Activated CD4-positive, alpha-beta T cell treated with anti-CD3 and anti-CD28 coated beads for 48 hours (primary cell): Measurements from ENCODE around the gene C2CD2.
"Not testable (repeated sequence)": the region's sequence is repeated elsewhere in the genome, so short reads cannot be mapped to it uniquely, and the experiment has no call there.

Experiments used
- DNase-seq: peaks from one replicate; pipeline ENCODE4 v3.0.0-alpha.2; 2020

Gene C2CD2

DNA sequence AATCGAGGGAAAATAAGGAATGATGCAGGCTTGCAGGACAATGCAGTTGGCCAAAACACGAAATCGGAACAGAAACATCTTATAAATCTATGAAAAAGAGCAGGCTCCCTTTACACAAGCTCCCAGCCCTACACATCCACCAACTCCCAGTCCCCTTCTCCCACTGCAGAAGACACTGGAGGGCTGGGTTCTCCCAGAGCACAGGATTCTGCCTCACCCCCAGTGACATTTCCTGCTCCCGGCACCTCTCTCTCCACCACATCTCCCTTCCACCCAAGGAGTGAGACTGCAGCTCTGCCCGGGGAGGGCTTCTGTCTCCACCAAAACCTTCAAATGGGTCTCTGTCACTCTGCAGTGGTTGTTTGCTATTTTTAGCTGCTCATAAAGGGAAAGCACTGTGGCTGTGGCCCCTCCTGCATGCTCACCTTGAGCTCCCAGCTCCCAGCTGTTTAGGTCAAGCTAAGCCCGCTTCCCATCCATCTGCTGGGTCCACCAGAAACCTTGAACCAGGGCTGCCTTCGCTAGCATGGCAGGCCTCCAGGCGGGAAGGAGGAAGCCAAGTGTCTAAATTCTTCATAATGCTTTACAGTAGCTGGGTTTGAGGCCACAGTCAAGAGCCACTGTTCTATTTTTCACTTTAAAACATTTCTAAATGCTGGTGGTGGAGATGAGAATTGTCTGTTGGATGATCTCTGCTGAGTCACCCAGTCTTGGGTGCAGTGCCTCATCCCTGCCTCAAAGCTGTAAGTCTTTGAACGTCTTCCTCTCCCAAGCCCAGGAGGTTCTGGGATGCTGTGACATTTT, 3.3 kb upstream of the C2CD2 start:
- DNase-seq, result no peak

- DNase-seq, result no peak
These were observed 1.7 kb upstream of the C2CD2 start for GRCh38 chr21:41955516-41955915.

DNA sequence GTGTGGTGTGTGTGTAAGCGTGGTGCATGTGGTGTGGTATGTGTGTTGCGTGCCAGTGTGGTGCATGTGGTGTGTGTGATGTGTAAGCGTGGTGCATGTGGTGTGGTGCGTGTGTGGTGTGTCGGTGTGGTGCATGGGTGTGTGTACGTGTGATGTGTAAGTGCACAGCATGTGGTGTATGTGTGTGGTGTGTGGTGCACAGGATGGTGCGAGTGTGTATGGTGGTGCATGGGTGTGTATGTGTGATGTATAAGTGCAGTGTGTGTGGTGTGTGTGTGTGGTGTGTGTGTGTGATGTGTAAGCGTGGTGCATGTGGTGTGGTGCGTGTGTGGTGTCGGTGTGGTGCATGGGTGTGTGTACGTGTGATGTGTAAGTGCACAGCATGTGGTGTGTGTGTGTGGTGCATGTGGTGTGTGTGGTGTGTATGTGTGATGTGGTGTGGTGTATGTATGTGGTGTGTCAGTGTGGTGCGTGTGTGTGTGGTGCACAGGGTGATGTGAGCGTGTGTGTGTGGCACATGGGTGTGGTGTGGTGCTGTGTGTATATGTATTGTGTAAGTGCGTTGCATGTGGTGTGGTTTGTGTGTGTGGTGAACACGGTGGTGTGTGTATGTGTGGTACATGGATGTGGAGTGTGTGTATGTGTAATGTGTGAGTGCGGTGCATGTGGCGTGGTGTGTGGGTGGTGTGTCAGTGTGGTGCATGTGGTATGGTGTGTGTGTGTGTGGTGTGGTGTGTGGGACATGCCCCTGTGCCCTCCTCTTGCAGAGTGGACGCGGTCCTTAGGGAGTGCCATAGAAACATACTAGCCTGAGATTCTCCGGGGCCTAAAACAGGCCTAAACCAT, 1.1 kb upstream of the C2CD2 start:
- DNase-seq, result no peak

DNA sequence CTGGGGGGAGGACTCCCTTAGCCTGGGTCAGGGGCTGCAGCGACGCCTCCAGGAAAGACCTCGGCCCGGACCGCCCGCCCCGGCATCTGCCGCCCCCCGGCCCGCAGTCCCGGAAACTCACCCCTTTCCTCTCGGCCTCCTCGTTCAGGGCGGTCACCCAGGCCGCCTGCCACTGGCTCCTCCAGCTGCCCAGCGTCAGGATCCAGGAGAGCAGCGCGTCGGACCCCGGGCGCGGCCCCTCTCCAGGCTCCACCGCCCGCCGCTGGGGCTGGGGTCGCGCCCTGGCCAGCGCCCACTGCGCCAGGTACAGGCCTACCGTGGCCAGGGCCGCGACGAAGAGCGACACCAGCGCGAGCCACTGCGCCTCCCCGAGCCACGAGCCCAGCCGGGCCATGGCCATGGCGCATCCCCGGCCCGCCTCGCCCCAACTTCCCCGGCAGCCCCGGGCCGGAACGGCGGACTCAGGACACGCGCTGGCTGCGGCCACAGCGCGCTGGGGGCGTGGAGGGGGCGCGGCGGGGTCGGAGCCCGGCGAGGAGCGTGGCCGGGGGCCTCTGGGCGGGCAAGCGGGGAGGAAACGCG, 478 bp downstream of the C2CD2 start:
- DNase-seq, result no peak

DNA sequence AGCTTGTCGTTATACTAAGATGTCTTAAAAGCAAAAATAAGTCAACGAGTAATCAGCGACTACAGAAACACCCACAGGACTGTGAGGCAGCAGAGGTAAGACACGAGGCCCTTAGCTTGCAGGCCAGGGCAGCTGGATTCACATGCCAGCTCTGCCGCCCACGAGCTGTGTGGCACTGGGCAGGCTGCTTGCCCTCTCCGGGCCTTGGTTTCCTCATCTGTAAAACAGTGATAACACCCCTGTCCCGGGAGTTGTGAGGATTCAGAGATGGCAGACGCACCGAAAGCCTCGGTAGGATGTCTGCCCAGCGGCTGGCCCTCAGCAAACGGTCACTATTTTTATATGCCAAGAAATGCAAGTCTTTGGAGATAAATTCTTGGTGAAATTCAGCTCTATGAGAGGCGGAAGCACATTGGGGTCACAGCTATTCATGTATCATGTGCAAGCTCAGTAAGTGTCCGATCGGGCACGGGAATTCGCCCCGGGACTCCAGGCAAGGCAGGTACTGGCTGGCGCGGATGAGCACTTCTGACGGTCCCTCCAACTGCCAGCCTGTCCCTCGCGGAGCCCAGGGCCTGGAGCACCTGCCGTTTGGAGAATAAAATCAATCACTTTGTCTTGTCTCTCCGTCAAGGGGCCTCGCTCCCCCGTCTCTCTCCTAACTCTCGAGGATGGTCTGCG, 1.1 kb downstream of the C2CD2 start:
- DNase-seq, result no peak

DNA sequence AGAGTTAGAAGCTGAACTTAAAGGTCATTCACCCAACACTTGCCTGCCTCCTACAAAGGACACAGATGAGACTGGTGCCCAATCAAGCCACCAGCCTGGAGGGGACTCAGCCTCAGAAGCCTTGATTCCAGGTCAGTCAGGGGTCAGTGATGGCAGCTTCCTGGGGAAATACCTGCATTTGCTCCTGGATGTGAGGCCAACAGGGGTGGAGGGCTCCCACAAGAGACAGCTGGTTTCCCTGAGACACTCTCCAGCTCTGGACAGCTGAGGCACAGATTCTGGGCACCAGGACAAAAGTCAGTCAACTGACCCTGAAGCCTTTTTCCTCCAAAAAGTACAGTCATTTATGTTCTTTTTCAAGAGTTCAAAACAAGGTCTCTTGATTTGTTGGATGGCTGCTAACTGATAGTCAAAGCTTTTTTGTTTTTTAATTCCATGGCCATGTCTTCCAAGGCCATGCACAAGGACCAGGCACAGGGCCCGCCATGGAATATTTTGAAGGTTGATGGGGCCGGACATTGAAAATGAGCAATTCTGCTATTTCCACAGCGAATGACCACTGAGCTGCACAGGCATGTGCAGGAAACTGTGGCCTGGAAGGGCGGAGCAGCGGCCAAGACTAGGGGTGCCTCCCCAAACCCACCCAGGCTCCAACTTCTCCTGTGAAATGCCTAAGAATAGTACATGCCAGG, 1.8 kb downstream of the C2CD2 start:
- DNase-seq, result no peak

- no peak for DNase-seq
These were observed 2.9 kb downstream of the C2CD2 start for GRCh38 chr21:41950941-41951351.

DNA sequence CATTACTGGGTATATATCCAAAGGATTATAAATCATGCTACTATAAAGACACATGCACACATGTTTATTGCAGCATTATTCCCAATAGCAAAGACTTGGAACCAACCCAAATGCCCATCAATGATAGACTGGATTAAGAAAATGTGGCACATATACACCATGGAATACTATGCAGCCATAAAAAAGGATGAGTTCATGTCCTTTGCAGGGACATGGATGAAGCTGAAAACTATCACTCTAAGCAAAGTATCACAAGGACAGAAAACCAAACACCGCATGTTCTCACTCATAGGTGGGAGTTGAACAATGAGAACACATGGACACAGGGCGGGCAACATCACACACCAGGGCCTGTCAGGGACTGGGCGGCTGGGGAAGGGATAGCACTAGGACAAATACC, 4.2 kb downstream of the C2CD2 start:
- not testable (repeated sequence) for DNase-seq

DNA sequence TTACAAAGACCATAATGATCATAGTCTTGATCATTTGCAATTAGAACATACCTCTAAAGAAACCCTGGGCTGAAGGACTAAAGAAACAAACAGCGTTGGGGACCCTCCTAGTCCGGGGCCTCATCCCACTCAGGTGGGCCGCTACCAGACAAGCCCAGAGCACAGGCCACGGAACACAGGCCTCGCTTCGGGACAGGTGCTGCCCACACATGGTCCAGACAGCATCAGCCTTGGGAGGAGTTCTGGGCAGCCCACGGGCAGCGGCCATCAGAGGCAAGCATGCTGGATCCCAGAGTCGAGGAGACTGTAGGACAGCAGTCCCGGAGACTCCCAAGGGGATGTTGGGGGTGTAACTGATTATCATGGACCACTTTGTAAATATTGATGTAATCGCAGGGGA, 4.9 kb downstream of the C2CD2 start:
- no peak for DNase-seq

DNA sequence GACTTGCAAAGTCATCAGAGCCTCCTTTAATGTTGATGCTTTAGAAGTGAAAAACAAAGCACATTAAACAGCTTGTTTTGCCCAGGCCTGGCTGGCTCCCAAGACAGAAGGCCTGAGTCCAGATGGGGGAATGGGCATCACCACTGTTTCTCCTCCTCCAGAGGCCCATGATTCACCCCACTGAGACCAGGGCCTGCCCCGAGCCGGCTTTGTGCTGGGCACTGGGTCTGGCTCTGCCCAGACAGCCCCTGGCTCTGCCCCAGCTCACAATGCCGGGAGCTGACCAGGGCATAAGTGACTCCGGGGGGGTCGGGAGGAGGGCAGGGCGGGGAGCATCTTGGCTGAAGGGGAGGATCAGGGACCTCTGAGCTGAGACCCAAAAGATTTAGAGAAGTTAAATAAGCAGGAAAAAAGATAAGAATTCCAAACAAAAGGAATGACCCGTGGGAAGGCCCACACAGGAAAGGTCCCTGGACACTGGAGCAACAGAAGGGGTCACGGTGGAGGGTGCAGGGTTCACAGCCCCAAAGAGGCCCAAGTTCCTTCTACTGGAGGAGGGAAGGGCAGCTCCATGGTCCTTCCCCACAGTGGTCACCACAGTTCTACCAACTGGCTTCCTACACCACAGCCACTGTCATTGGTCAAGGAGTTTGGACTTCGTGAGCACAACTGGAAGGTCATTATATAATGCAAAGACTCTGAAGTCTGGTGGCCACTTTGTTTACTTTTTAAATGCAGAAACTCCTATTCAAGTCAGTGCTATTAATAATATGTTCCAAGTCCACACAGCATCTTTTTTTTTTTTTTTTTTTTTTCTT, 5.5 kb downstream of the C2CD2 start:
- DNase-seq, result no peak

DNA sequence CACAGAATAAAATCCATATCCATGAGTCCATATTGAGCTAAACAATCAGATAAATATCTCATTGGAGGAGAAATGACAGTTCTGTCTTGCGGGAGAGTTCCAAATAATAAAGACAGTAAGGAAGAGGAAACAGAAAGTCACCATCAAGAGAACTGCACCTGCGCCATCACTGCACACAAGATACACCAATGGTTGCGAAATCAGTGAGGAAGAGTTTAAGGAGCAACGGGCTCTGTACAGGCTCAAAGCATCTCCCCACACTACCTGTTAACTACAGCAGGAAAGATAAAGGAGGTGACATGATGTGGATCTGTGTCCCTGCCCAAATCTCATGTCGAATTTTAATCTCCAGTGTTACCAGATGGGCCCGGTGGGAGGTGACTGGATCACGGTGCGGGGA, 7.8 kb downstream of the C2CD2 start:
- no peak for DNase-seq

GRCh38 chr21:41943851-41944250, 10.0 kb downstream of the C2CD2 start:
- DNase-seq, result no peak

- DNase-seq, result no peak
These were observed 11.4 kb downstream of the C2CD2 start for GRCh38 chr21:41942457-41942856.

DNA sequence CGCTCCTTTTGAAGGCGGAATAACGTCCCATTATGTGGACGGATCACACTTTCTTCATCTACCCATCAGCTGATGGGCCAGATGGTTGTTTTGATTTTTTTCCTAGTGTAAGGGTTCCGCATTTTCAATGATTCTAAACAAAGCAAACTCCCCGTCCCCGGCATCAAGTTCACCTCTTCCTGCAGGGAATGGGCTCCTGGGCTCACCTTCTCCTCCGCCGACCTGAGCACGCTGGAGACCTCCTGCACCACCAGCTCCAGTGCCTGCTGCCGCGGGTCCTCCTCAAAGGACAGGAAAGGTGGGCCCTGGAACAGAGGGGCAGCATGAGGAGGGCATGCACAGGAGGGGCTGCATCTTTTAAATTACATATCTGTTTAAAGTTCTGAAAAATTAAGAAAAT, 11.9 kb downstream of the C2CD2 start:
- DNase-seq, result no peak

GRCh38 chr21:41940431-41940830, 13.4 kb downstream of the C2CD2 start:
- no peak for DNase-seq

DNA sequence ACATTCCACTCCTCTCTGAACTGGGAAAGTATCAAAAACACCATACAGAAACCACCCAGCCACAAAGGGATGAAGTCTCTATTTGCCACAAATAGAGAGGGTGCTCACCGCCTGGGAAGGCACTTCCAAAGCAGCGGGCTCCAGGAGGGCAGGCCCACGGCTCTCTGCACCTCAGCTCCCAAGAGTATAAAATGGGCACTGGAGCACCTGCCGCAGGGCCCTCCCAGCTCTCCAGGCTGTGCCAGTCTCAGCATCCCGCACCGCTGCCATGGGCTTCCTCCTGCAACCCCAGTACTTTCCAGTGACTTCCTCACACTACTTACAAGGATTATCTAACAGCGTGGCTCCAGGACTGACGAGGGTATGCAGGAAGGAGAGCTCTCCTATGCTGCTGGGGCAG, 14.4 kb downstream of the C2CD2 start:
- no peak for DNase-seq

DNA sequence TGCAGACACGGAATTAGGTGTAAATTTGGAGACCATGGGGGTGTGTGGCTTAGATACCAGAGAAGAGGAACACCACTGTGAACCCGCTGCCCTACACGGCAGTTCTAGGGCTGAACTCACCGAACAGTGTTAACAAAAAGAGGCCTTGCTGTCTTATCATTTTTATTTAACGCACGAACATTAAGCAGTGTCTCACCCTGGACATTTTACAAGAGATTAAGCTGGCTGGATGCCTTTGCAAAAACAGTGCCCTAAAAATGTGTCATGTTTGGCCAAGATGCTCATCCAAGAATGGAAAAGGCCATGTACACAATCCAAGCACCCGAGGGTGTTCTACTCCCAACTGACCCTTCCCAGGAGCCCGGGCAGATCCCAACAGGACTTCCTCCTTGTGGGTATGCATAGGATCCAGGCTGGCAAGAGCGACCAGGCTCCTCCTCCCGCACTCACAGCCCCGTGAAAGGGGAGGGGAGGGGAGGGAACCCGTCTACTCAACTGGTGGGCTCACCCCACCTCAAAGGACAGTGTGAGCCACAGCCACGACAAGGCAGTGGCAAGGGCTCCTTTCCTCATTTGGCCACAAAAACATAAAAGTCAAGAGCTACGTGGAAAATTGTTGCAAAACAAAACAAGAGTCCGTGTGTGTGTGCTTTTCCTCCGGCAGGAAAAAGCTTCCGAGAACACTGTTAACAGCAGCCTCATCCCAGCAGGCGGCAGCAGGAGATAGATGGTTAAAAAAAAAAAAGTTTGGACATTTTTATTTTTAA, 20.3 kb downstream of the C2CD2 start:
- DNase-seq, result no peak

GRCh38 chr21:41932576-41933312, 21.1 kb downstream of the C2CD2 start:
- no peak for DNase-seq

- DNase-seq, result no peak
These were observed 21.6 kb downstream of the C2CD2 start for GRCh38 chr21:41932191-41932575.

DNA sequence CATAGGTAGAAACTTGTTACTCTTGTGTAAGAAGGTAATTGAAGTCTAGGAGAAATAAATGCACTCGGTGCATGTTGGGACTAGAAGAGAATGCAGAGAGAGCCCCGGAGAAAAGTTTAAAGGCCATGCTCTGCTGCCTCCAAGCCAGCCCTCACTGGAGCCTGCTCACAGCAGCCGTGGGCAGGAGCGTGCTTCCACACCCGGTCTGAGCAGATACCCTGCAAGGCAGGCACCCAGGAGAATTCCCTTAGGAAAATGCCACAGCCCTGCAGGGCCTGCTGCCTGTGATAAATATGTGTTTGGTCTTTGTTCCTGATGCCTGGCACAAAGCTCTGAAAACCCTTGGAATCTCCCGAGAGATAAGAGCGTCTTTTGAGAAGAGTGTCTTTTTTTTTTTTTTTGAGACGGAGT, 22.8 kb downstream of the C2CD2 start:
- DNase-seq, result no peak
